Measurements from ENCODE around the gene MCTP1.

GRCh38 chr5:94793816-94794198 is 491.1 kb downstream of the MCTP1 start:
- TF ChIP-seq CTCF (IDR thresholded peaks at IDR 0.05; ENCODE audit: low read depth, low read length, poor library complexity, severe bottlenecking): no peak
- no peak for TF ChIP-seq EZH2phosphoT487 (IDR thresholded peaks at IDR 0.05; ENCODE audit: borderline replicate concordance, low read length)
